OCI-LY1 (cell line): ENCODE results near the gene PRCP.

Source experiments
- H2AFZ ChIP-seq: fragments of 200-600 bp; sonication (generic), shearing (Covaris generic); 2 replicates; pipeline ENCODE4 v1.6.0; 2014; ENCODE audit warnings: antibody characterized with exemption, mild to moderate bottlenecking, low read length
- H3F3A ChIP-seq: fragments of 200-600 bp; sonication (generic), shearing (Covaris generic); 2 replicates; pipeline ENCODE4 v1.6.0; 2014; ENCODE audit warnings: mild to moderate bottlenecking, antibody characterized with exemption, low read length, moderate library complexity; ENCODE audit not compliant: insufficient read depth
- H3K27ac ChIP-seq: fragments of 200-600 bp; sonication (generic); 2 replicates; pipeline ENCODE4 v1.5.1; 2014; ENCODE audit warnings: low read length, mixed run types, mild to moderate bottlenecking, low read depth; ENCODE audit not compliant: poor library complexity, severe bottlenecking
- H3K27me3 ChIP-seq: fragments of 200-600 bp; sonication (generic); 2 replicates; pipeline ENCODE4 v1.6.0; 2014; ENCODE audit warnings: antibody characterized with exemption, mild to moderate bottlenecking, low read length, moderate library complexity; ENCODE audit not compliant: insufficient read depth
- H3K36me3 ChIP-seq: fragments of 200-600 bp; sonication (generic); 2 replicates; pipeline ENCODE4 v1.6.1; 2014; ENCODE audit warnings: mild to moderate bottlenecking, antibody characterized with exemption, low read length, moderate library complexity, mixed read lengths; ENCODE audit not compliant: insufficient read depth
- H3K4me1 ChIP-seq: fragments of 200-600 bp; sonication (generic); 2 replicates; pipeline ENCODE4 v1.5.1; 2014; ENCODE audit warnings: mild to moderate bottlenecking, low read length, moderate library complexity; ENCODE audit not compliant: insufficient read depth, severe bottlenecking
- H3K4me2 ChIP-seq: fragments of 200-600 bp; sonication (generic), shearing (Covaris generic); 2 replicates; pipeline ENCODE4 v1.6.1; 2014; ENCODE audit warnings: low read length
- H3K4me3 ChIP-seq: fragments of 200-600 bp; sonication (generic); 2 replicates; pipeline ENCODE4 v1.5.1; 2014; ENCODE audit warnings: low read length, low read depth, mild to moderate bottlenecking, mixed read lengths; ENCODE audit not compliant: poor library complexity, severe bottlenecking
- H3K79me2 ChIP-seq: fragments of 200-600 bp; shearing (Covaris generic); 2 replicates; pipeline ENCODE4 v1.6.1; 2016; ENCODE audit warnings: mixed run types, low read length, mixed read lengths; ENCODE audit not compliant: insufficient read depth
- H3K9ac ChIP-seq: fragments of 200-600 bp; sonication (generic), shearing (Covaris generic); 2 replicates; pipeline ENCODE4 v1.6.1; 2014; ENCODE audit warnings: mild to moderate bottlenecking, low read length, mixed read lengths
- H3K9me2 ChIP-seq: fragments of 200-600 bp; sonication (generic), shearing (Covaris generic); 2 replicates; pipeline ENCODE4 v1.6.1; 2014; ENCODE audit warnings: low read depth, mild to moderate bottlenecking, low read length, mixed read lengths
- H3K9me3 ChIP-seq: fragments of 200-600 bp; shearing (Covaris generic); 2 replicates; pipeline ENCODE4 v1.6.1; 2014; ENCODE audit warnings: low read length, mixed read lengths
- H4K20me1 ChIP-seq: fragments of 200-600 bp; sonication (generic), shearing (Covaris generic); 2 replicates; pipeline ENCODE4 v1.6.0; 2016; ENCODE audit warnings: mild to moderate bottlenecking, low read length; ENCODE audit not compliant: insufficient read depth
- EZH2 ChIP-seq: fragments of 200-600 bp; sonication (generic), shearing (Covaris generic); IDR thresholded peaks from 2 replicates; pipeline ENCODE4 v1.8.0; 2017; ENCODE audit warnings: borderline replicate concordance, mixed run types, mild to moderate bottlenecking, antibody characterized with exemption, low read length, moderate library complexity, mixed read lengths
- TF ChIP-seq, protein P1 (sequence below): fragments of 200-600 bp; sonication (generic), shearing (Covaris generic); IDR thresholded peaks from 2 replicates; pipeline ENCODE4 v1.5.1; 2017; ENCODE audit warnings: mild to moderate bottlenecking, antibody characterized with exemption, low read length, moderate library complexity, mixed read lengths

The PRCP gene

DNA sequence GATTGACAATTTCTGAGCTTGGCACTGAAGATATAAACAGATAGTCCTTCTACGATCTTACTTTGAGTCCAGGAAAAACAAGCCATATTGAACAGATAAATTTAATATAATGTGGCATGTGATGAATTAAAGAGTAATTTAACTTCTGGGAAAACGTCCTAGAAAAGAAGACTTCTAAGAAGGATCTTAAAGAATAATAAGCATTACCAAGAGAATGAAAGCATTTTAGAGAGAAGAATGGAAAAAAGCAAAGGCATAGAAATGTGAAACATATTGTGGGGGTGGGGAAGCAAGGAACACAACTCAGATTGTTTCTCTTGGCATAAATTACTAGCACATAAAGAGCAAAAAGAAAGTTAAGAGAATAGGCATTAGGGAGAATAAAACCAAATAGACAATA, 6.7 kb upstream of the PRCP start:
- Histone ChIP-seq H3K9me2 (no peaks in the 10 kb centered on the region), H3K36me3 (peaks cover 14% of the 10 kb centered on the region), H3K27ac (peak overlapping the region; percentile 69), H4K20me1 (no peaks in the 10 kb centered on the region), H3K9me3 (peaks cover 6% of the 10 kb centered on the region; the same call in 1 of the 2 replicates), H3K27me3 (no peaks in the 10 kb centered on the region), H3K9ac (peak overlapping the region; percentile 42), H3K4me3 (no peak overlapping the region), H3F3A (no peaks in the 10 kb centered on the region), H3K4me2 (peak overlapping the region; percentile 51), H2AFZ (no peak overlapping the region), H3K79me2 (peaks cover 85% of the 10 kb centered on the region), H3K4me1 (peaks cover 68% of the 10 kb centered on the region)
- TF ChIP-seq, protein P1, sequence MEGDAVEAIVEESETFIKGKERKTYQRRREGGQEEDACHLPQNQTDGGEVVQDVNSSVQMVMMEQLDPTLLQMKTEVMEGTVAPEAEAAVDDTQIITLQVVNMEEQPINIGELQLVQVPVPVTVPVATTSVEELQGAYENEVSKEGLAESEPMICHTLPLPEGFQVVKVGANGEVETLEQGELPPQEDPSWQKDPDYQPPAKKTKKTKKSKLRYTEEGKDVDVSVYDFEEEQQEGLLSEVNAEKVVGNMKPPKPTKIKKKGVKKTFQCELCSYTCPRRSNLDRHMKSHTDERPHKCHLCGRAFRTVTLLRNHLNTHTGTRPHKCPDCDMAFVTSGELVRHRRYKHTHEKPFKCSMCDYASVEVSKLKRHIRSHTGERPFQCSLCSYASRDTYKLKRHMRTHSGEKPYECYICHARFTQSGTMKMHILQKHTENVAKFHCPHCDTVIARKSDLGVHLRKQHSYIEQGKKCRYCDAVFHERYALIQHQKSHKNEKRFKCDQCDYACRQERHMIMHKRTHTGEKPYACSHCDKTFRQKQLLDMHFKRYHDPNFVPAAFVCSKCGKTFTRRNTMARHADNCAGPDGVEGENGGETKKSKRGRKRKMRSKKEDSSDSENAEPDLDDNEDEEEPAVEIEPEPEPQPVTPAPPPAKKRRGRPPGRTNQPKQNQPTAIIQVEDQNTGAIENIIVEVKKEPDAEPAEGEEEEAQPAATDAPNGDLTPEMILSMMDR: no peak
- no peak for TF ChIP-seq EZH2

DNA sequence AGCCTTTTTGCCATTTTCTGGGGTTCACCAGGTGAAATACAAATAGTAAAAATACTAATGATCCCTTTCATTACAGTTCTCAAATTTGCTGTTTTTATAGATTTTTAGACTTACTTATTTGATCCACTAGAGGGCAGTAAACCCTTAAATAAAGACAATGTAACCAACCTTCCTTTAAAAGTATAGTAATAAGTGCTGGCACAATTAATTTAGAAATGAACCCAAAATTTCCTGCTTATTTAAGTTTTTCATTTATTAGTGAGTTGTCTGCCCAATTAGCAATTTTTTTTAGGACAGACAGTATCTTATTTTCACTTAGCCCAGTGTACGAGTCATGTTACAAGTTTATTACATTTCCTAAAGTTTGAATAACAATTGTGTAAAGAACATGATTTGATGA, 6.0 kb upstream of the PRCP start:
- H3K27ac ChIP-seq: peak overlapping the region; percentile 69

DNA sequence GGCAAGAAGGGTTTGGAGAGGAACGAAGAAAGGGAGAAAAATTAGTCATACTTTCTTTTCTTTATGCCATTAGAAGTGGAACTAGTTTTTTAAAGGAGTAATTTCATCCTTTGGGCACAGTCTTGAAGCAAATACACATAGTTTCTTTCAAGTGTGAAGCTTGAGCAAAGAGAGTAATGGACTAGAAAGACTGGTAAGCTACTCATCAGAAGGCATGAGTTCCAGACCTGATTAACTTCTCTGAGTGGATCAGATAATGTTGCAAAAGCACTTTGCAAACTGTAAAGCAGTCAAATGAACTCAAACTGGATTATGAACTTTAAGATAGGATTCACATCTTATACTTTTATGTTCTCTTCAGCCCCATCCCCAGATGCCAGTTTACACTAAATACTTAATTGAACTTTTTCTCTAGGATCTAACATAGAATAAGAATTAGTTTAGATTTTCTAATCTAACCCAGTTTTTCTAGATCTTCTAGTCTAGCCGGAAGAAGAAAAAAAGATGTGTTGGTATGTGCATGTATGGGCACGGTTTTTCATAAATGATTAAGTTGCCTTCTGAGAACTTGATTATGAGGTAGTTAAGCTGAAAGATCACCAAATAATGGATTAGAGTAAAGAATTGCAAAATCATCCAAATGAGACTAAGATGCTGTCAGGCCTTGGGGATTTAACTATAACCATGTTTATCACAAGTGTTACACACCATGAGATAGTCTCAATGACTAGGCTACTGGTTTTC, 3.8 kb upstream of the PRCP start:
- H3K9ac ChIP-seq: peak overlapping the region; percentile 13; the same call in 1 of the 2 replicates
- H3K4me1 ChIP-seq: peaks cover 66% of the 10 kb centered on the region

More for the DNA sequence above, 6.0 kb upstream of the PRCP start:
- H3K4me3 ChIP-seq: no peak overlapping the region
- H3F3A ChIP-seq: no peaks in the 10 kb centered on the region
- H3K9ac ChIP-seq: peak overlapping the region; percentile 42
- H3K36me3 ChIP-seq: peaks cover 7% of the 10 kb centered on the region
- no peaks in the 10 kb centered on the region for H4K20me1 ChIP-seq
- TF ChIP-seq, protein P1: peak; percentile 67
- TF ChIP-seq EZH2: no peak
- H3K9me3 ChIP-seq: no peaks in the 10 kb centered on the region; the same call in 1 of the 2 replicates
- no peaks in the 10 kb centered on the region for H3K9me2 ChIP-seq
- H3K27me3 ChIP-seq: no peaks in the 10 kb centered on the region
- H3K4me1 ChIP-seq: peaks cover 68% of the 10 kb centered on the region
- peaks cover 80% of the 10 kb centered on the region for H3K79me2 ChIP-seq
- peak overlapping the region; percentile 51 for H3K4me2 ChIP-seq
- H2AFZ ChIP-seq: no peak overlapping the region

More for the DNA sequence above, 3.8 kb upstream of the PRCP start:
- Histone ChIP-seq H3K27me3 (no peaks in the 10 kb centered on the region), H3K9me2 (no peaks in the 10 kb centered on the region), H2AFZ (no peak overlapping the region), H4K20me1 (no peaks in the 10 kb centered on the region), H3K79me2 (peaks cover 64% of the 10 kb centered on the region), H3K27ac (peak overlapping the region; percentile 29), H3F3A (no peaks in the 10 kb centered on the region), H3K9me3 (no peaks in the 10 kb centered on the region), H3K4me3 (peak overlapping the region; percentile 94), H3K36me3 (no peaks in the 10 kb centered on the region), H3K4me2 (peak overlapping the region; percentile 97)
- TF ChIP-seq, protein P1: no peak
- no peak for TF ChIP-seq EZH2
